PC-3 (cell line): ENCODE measurements around the gene CGRRF1. TPM values are rescaled to one million over a fixed set of nuclear protein-coding genes. Genes with fewer than 3 reads are reported as not detected.

Experiments used
- ATAC-seq: fragments of 200-7000 bp; cut with Tn5 transposase; 2 replicates; pipeline ENCODE4 v1.9.1; 2020; ENCODE audit warnings: mild to moderate bottlenecking, moderate library complexity
- BruUV-seq: library from RNA; stranded (reverse); fragments of 400-500 nt; replicated peaks from 2 replicates; lab custom pipeline; 2021; lab: Mats Ljungman, UMichigan
- CTCF ChIA-PET: fragments of 300-600 bp; sonication (Branson Sonifier 250); formaldehyde crosslinking; loops from one replicate; lab custom pipeline; 2022; ENCODE audit warnings: antibody characterized with exemption; lab: Charles Lee
- POLR2A ChIA-PET: fragments of 300-600 bp; sonication (Branson Sonifier 250); formaldehyde crosslinking; loops from one replicate; lab custom pipeline; 2022; ENCODE audit warnings: antibody characterized with exemption; ENCODE audit not compliant: unreplicated experiment; lab: Charles Lee
- DNase-seq: peaks from one replicate; pipeline ENCODE4 v3.0.0-alpha.2; 2015
- H2AFZ ChIP-seq: fragments of 300-600 bp; sonication (generic); 2 replicates; pipeline ENCODE4 v1.6.0; 2016; ENCODE audit warnings: antibody characterized with exemption, low read length
- H3F3A ChIP-seq: fragments of 300-600 bp; sonication (generic); one replicate; pipeline ENCODE4 v1.6.0; 2017; ENCODE audit warnings: antibody characterized with exemption, low read length, control low read depth, mild to moderate bottlenecking; ENCODE audit not compliant: unreplicated experiment
- H3K27ac ChIP-seq: fragments of 300-600 bp; sonication (generic); 2 replicates; pipeline ENCODE4 v1.5.1; 2016; ENCODE audit warnings: mild to moderate bottlenecking, low read length
- H3K27me3 ChIP-seq: fragments of 300-600 bp; sonication (generic); 2 replicates; pipeline ENCODE4 v1.6.1; 2016; ENCODE audit warnings: low read length, mixed read lengths
- H3K36me3 ChIP-seq: fragments of 300-600 bp; sonication (generic); 2 replicates; pipeline ENCODE4 v1.6.1; 2016; ENCODE audit warnings: low read depth, mixed run types, low read length, mixed read lengths
- H3K4me1 ChIP-seq: fragments of 300-600 bp; sonication (generic); 2 replicates; pipeline ENCODE4 v1.5.1; 2016; ENCODE audit warnings: low read length; ENCODE audit not compliant: insufficient read depth
- H3K4me2 ChIP-seq: fragments of 300-600 bp; sonication (generic); 2 replicates; pipeline ENCODE4 v1.6.0; 2016; ENCODE audit warnings: low read length
- H3K4me3 ChIP-seq: fragments of 300-600 bp; sonication (generic); 2 replicates; pipeline ENCODE4 v1.5.1; 2016; ENCODE audit warnings: mild to moderate bottlenecking, low read length, mixed read lengths
- H3K79me2 ChIP-seq: fragments of 300-600 bp; sonication (generic); 2 replicates; pipeline ENCODE4 v1.6.1; 2017; ENCODE audit warnings: low read length, mixed read lengths
- H3K9ac ChIP-seq: fragments of 300-600 bp; sonication (generic); 2 replicates; pipeline ENCODE4 v1.6.0; 2016; ENCODE audit warnings: mild to moderate bottlenecking, low read length
- H3K9me2 ChIP-seq: fragments of 300-600 bp; sonication (generic); replicated peaks from 2 replicates; pipeline ENCODE4 v1.6.1; 2016; ENCODE audit warnings: mixed run types, low read length, mixed read lengths
- H3K9me3 ChIP-seq: fragments of 300-600 bp; sonication (generic); 2 replicates; pipeline ENCODE4 v1.6.1; 2016; ENCODE audit warnings: low read length, mixed read lengths
- H4K20me1 ChIP-seq: fragments of 300-600 bp; sonication (generic); 2 replicates; pipeline ENCODE4 v1.6.1; 2016; ENCODE audit warnings: low read length, mixed read lengths
- EZH2 ChIP-seq: fragments of 300-600 bp; sonication (generic); IDR thresholded peaks from one replicate; pipeline ENCODE4 v1.6.1; 2017; ENCODE audit warnings: antibody characterized with exemption, mild to moderate bottlenecking, low read length; ENCODE audit not compliant: unreplicated experiment
- EZH2phosphoT487 ChIP-seq: fragments of 300-600 bp; sonication (generic); IDR thresholded peaks from 2 replicates; pipeline ENCODE4 v1.6.1; 2018; ENCODE audit warnings: mild to moderate bottlenecking, antibody characterized with exemption, low read length, borderline replicate concordance
- intact Hi-C: fragments of 100-400 bp; cut with micrococcal nuclease; formaldehyde crosslinking; loops from 2 replicates; pipeline ENCODE4 v1.9.0; 2023
- total RNA-seq: library from RNA; depleted of rRNA; stranded (reverse); fragments of >200 nt; gene quantifications from 2 replicates; pipeline ENCODE4 v1.2.3, GENCODE V29; 2014
- TF ChIP-seq, protein P1 (sequence below): fragments of 300-600 bp; sonication (generic); conservative IDR thresholded peaks from 2 replicates; pipeline ENCODE4 v1.5.1; 2017; ENCODE audit warnings: antibody characterized with exemption, low read depth, mild to moderate bottlenecking, low read length

CGRRF1 gene
- total RNA-seq, 1 experiment from 2014 or later, result 31.3 TPM

DNA sequence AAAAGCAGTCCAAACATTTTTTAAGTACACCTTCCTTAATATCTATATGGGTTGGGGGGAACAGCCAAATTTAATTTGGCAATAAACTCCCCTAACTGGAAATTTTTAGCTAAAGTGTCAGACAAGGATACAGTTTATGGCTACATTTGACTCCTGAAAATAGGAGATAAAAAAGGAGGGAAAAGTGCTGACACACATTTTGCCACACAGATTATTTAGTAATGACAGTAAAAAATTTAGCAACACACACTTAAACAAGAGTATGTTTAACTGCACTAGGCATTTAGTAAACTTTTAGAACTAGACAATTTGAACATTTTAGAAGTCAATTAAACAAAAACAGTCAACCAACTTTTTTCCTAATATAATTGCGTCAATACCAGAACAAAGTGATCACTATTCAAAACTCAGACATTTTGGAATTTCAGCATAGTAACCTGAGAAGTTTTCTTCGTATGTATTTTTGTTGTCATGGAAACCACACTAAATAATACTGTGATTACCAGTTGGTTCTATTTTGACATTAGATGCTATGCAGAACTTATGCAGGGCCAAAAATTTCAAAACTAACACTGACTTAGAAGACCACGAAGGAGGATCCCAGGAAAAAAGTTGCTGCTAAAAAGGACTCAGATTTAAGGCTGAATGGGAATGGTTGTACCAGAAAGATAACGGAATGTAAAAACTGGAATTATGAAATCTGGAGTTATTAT is 34.4 kb upstream of the CGRRF1 start:
- BruUV-seq, result no TSS peak
- CTCF ChIA-PET, result no interaction called here
- H3F3A ChIP-seq, result peaks cover 5% of the 10 kb centered on the region
- H3K4me2 ChIP-seq, result no peak overlapping the region
- peaks cover 26% of the 10 kb centered on the region for H3K36me3 ChIP-seq
- peaks cover 6% of the 10 kb centered on the region for H3K79me2 ChIP-seq
- TF ChIP-seq EZH2phosphoT487, result no peak
- TF ChIP-seq, protein P1, sequence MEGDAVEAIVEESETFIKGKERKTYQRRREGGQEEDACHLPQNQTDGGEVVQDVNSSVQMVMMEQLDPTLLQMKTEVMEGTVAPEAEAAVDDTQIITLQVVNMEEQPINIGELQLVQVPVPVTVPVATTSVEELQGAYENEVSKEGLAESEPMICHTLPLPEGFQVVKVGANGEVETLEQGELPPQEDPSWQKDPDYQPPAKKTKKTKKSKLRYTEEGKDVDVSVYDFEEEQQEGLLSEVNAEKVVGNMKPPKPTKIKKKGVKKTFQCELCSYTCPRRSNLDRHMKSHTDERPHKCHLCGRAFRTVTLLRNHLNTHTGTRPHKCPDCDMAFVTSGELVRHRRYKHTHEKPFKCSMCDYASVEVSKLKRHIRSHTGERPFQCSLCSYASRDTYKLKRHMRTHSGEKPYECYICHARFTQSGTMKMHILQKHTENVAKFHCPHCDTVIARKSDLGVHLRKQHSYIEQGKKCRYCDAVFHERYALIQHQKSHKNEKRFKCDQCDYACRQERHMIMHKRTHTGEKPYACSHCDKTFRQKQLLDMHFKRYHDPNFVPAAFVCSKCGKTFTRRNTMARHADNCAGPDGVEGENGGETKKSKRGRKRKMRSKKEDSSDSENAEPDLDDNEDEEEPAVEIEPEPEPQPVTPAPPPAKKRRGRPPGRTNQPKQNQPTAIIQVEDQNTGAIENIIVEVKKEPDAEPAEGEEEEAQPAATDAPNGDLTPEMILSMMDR, result no peak
- no peak for TF ChIP-seq EZH2
- no peak for DNase-seq
- ATAC-seq, result no peak
- intact Hi-C loops, result no loop called here
- H3K9me3 ChIP-seq, result no peaks in the 10 kb centered on the region
- H2AFZ ChIP-seq, result no peak overlapping the region
- no peak overlapping the region for H3K4me3 ChIP-seq
- H3K27me3 ChIP-seq, result no peaks in the 10 kb centered on the region
- no peak overlapping the region for H3K27ac ChIP-seq
- no peaks in the 10 kb centered on the region for H4K20me1 ChIP-seq
- H3K9ac ChIP-seq, result no peak overlapping the region
- H3K9me2 ChIP-seq, result no peaks in the 10 kb centered on the region
- H3K4me1 ChIP-seq, result peaks cover 9% of the 10 kb centered on the region
- POLR2A ChIA-PET, result no interaction called here

DNA sequence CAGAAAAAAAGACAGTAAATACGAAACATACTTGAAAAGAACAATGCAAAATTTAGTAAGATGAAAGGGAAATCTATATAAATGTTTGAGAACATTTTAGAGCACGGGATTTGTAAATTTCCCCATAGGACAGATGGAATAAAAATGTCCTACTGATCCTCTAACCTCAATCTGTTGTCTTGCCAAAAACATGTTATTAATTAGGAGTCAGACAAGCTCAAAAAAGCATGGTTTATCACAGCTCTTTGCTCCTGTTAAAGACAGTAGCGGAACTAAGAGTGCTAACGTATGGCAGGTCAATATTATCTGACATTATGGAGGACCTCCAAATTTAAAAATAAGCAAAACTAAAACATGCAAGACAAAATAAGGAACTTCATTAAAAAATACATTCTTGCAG is 33.8 kb upstream of the CGRRF1 start:
- no peaks in the 10 kb centered on the region for H3K27me3 ChIP-seq
- CTCF ChIA-PET, result no interaction called here
- intact Hi-C loops, result no loop called here
- H3K9me2 ChIP-seq, result no peaks in the 10 kb centered on the region
- DNase-seq (no peak), ATAC-seq (no peak)
- no peak overlapping the region for H2AFZ ChIP-seq
- no peak overlapping the region for H3K4me2 ChIP-seq
- H3K36me3 ChIP-seq, result peaks cover 26% of the 10 kb centered on the region
- H3K4me3 ChIP-seq, result no peak overlapping the region
- no peaks in the 10 kb centered on the region for H3K9me3 ChIP-seq
- H3F3A ChIP-seq, result peaks cover 10% of the 10 kb centered on the region
- BruUV-seq, result no TSS peak
- no peak overlapping the region for H3K9ac ChIP-seq
- peaks cover 6% of the 10 kb centered on the region for H3K79me2 ChIP-seq
- no peaks in the 10 kb centered on the region for H4K20me1 ChIP-seq
- no peak for TF ChIP-seq EZH2phosphoT487
- TF ChIP-seq EZH2, result no peak
- TF ChIP-seq, protein P1, result no peak
- H3K27ac ChIP-seq, result no peak overlapping the region
- POLR2A ChIA-PET, result no interaction called here
- H3K4me1 ChIP-seq, result peaks cover 15% of the 10 kb centered on the region

DNA sequence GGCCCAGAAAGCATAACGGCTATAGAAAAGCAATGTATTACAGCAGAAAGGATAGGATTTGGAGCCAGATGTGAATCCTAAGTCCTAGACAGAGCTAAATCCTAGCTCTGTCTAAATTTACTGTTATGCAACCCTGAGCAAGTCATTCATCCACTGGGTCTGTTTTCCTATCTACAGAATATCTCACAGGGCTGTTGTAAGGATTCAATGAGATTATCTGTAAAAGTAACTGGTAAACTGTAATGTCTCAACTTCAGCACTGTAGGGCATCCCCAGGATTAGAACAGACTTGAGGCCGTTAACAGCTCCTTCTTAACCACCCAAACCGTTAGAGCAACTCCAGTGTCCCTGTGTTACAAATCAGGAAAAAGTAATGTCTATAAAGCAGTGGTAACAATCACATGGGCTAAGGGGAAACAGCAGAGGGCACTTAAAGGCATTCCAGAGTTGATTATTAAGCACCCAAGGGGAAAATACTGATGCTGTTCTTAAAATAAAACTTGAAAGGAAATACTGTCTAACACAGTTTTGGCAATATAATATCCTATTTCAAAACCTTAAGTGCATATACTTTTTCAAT is 31.0 kb upstream of the CGRRF1 start:
- CTCF ChIA-PET, result no interaction called here
- peaks cover 37% of the 10 kb centered on the region for H3K36me3 ChIP-seq
- BruUV-seq, result no TSS peak

More for the DNA sequence above, 31.0 kb upstream of the CGRRF1 start:
- intact Hi-C loops, result no loop called here
- ATAC-seq (no peak), DNase-seq (no peak)
- Histone ChIP-seq H3K79me2 (peaks cover 22% of the 10 kb centered on the region), H3K9ac (no peak overlapping the region), H4K20me1 (peaks cover 2% of the 10 kb centered on the region; the same call in 1 of the 2 replicates), H2AFZ (no peak overlapping the region), H3K27me3 (no peaks in the 10 kb centered on the region), H3K4me2 (no peak overlapping the region), H3K27ac (no peak overlapping the region), H3F3A (peaks cover 24% of the 10 kb centered on the region), H3K9me3 (no peaks in the 10 kb centered on the region), H3K9me2 (no peaks in the 10 kb centered on the region), H3K4me3 (no peak overlapping the region), H3K4me1 (peaks cover 43% of the 10 kb centered on the region)
- TF ChIP-seq EZH2phosphoT487, result no peak
- no peak for TF ChIP-seq EZH2
- TF ChIP-seq, protein P1, result no peak
- POLR2A ChIA-PET, result no interaction called here
